HL-60 (cell line): ENCODE data around the gene COL23A1.

ENCODE experiments used
- DNase-seq, 2 experiments: peaks; one replicate each; pipeline ENCODE4 v3.0.0-alpha.2; 2010 to 2020; ENCODE audit warnings: low read depth in 1 of 2, low spot score in 1 of 2
- H3K27ac ChIP-seq: fragments of 250-450 bp; sonication (Bioruptor Pico); replicated peaks from 2 replicates; pipeline ENCODE4 v1.5.1; 2020; ENCODE audit warnings: mild to moderate bottlenecking, moderate library complexity
- H3K27me3 ChIP-seq: fragments of 250-450 bp; sonication (Bioruptor Pico); 2 replicates; pipeline ENCODE4 v1.5.1; 2021; ENCODE audit warnings: mild to moderate bottlenecking, moderate library complexity; ENCODE audit not compliant: insufficient read depth, poor library complexity, severe bottlenecking
- H3K4me3 ChIP-seq: replicated peaks from 2 replicates; pipeline ENCODE4 v1.5.1; 2011; ENCODE audit warnings: mild to moderate bottlenecking, control low read depth, low read length; ENCODE audit not compliant: insufficient read depth
- CTCF ChIP-seq: IDR thresholded peaks from one replicate; pipeline ENCODE4 v1.5.1; 2011; ENCODE audit warnings: low read length, control low read depth, inconsistent platforms; ENCODE audit not compliant: insufficient read depth
- GABPA ChIP-seq: IDR thresholded peaks from 2 replicates; pipeline ENCODE4 v1.6.1; 2012; ENCODE audit warnings: low read depth
- POLR2AphosphoS5 ChIP-seq: IDR thresholded peaks from 2 replicates; pipeline ENCODE4 v1.6.1; 2012; ENCODE audit warnings: low read depth
- REST ChIP-seq: IDR thresholded peaks from 2 replicates; pipeline ENCODE4 v1.6.1; 2012; ENCODE audit warnings: low read depth; ENCODE audit not compliant: insufficient replicate concordance
- SPI1 ChIP-seq: IDR thresholded peaks from 2 replicates; pipeline ENCODE4 v1.6.1; 2012; ENCODE audit warnings: low read depth, mild to moderate bottlenecking, borderline replicate concordance

COL23A1 gene

DNA sequence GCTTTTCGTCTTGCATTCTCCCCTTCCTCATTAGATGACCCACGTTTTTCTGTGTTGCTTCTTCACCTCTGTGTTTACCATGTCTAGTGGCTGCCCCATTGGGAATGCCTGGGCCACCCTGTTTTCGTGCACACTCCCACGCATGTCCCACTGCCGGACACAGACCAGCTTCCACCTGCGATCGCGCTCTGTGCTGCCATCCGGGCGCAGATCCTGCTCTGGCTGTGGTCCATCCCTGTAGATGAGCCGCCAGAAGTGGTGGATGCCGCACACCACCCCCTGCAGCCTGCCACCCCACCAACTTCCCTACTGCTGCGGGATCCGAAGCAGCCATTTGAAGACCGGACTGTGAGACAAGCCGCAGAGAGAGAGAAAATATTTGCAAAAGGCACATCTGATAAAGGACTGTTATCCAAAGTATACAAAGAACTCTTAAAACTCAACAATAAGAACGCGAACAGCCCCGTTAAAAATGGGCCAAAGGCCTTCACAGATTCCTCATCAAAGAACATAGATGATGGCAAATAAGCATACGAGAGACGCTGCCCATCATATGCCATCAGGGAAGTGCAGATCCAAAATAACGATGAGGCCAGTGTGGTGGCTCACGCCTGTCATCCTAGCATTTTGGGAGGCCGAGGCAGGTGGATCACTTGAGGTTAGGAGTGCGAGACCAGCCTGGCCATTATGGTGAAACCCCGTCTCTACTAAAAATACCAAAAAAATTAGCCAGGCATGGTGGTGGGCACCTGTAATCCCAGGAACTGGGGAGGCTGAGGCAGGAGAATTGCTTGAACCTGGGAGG lies 163.7 kb downstream of the COL23A1 start:
- Histone ChIP-seq H3K27ac (no peak overlapping the region), H3K27me3 (no peaks in the 10 kb centered on the region), H3K4me3 (no peak overlapping the region)
- no peak for TF ChIP-seq GABPA
- no peak for DNase-seq

- Histone ChIP-seq H3K27ac (no peak overlapping the region), H3K4me3 (no peak overlapping the region), H3K27me3 (no peaks in the 10 kb centered on the region)
- TF ChIP-seq POLR2AphosphoS5 (no peak), GABPA (no peak), REST (no peak), CTCF (no peak), SPI1 (no peak)
- no peak for DNase-seq
Observed at GRCh38 chr5:178425621-178426068, 164.5 kb downstream of the COL23A1 start.

DNA sequence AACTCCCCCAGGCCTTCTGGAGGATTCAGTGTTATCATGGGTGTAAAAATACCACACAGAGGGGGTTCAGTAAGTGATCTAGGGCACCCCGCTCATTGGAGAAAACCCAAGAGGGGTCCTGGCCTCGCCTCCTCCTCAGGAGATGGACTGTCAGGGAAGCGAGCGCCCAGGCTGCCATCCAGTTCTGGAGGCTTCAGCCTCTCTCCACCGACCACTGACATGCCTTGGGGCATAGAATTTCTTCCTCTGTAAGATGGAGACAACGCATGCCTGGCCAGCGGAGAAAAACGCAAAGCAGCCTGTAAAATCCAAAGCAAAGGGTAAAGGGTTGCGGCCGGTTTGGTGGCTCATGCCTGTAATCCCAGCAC lies 165.4 kb downstream of the COL23A1 start:
- no peak overlapping the region for H3K4me3 ChIP-seq
- H3K27ac ChIP-seq = peak overlapping the region; percentile 22; the same call in 1 of the 2 replicates
- TF ChIP-seq SPI1 (no peak), CTCF (no peak), POLR2AphosphoS5 (no peak; the same call in 1 of the 2 replicates), GABPA (no peak)
- no peak for DNase-seq
- no peaks in the 10 kb centered on the region for H3K27me3 ChIP-seq

DNA sequence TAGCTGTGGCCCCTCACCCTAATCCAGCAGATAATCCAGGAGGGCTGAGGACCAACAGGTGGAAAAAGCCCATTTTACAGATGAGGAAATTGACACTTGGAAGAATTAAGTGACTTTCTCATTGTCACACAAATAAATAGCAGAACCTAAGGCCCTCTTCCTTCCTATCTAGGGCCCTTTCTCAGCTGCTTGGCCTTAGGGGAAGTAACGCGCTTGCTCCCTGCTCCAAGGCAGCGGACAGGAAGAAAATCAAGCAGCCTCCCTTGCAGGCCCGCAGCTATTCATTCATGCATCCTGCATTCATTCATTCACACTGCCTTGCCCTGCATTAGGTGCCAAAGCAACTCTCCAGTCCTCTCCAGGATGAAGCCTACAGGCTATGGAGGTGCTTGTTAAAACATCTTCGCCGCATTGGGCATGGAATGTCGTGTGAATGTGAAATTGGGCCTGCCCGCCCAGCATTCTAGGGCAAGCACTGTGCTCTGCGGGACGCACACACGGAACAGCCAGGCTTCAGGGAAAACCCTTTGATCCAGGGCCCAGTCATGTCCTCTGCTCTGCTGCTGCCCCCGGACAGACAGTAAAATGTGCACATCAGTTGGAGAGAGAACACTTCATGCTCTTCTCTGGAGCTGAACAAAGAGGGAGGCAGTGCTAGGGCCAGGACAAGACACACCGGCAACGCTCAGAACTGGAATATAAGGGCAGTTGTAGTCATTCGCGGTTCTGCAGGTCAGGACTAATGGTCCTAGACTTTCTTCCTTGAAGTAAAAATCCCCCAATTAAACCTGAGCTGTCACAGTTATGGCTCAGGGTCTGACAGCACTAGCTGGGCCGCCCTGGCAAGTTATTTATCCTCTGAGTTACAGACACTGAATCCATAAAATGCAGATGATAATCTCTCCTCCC lies 166.0 kb downstream of the COL23A1 start:
- DNase-seq = peak in 1 of 2 experiments; percentile 64
- H3K4me3 ChIP-seq = no peak overlapping the region
- TF ChIP-seq CTCF (no peak), POLR2AphosphoS5 (0 out of 2 replicates have a peak, but pooled peaks have one; percentile 10)
- no peaks in the 10 kb centered on the region for H3K27me3 ChIP-seq
- H3K27ac ChIP-seq = peak overlapping the region; percentile 22; the same call in 1 of the 2 replicates
